ENCODE data around the gene BRF1. TPM values are rescaled to one million over a fixed set of nuclear protein-coding genes. Genes with fewer than 3 reads are reported as not detected.
"Not testable (repeated sequence)": the region's sequence is repeated elsewhere in the genome, so short reads cannot be mapped to it uniquely, and the experiment has no call there.

BRF1 gene
- total RNA-seq, 1 experiment from 2014 or later = 41.8 TPM

- no peaks in the 10 kb centered on the region for H3K9me3 ChIP-seq (ENCODE audit: low read depth, low read length, poor library complexity, severe bottlenecking)
- TF ChIP-seq CTCF (conservative IDR thresholded peaks at IDR 0.05; ENCODE audit: low read depth, low read length) (no peak), EZH2 (IDR thresholded peaks at IDR 0.05; ENCODE audit: borderline replicate concordance, low read depth, low read length, poor library complexity, severe bottlenecking) (no peak)
- CTCF ChIA-PET = no interaction called here
- BruUV-seq (replicated peaks) = no TSS peak
- H3K4me1 ChIP-seq (ENCODE audit: insufficient read depth, low read length, poor library complexity, severe bottlenecking) = no peaks in the 10 kb centered on the region
- no peaks in the 10 kb centered on the region for H3K36me3 ChIP-seq (ENCODE audit: insufficient read depth, low read length, poor library complexity, severe bottlenecking)
- H3K4me3 ChIP-seq (ENCODE audit: low read depth, low read length, poor library complexity, severe bottlenecking) = no peak overlapping the region
- POLR2A ChIA-PET (ENCODE audit: low non-redundant PET) = interaction anchor here (0.6 kb wide), 1 partner anchor 25 kb away, joined by 6 read pairs; no protein-coding TSS in a partner anchor
- no peak overlapping the region for H3K27ac ChIP-seq (ENCODE audit: low read depth, low read length, poor library complexity, severe bottlenecking)
- no peaks in the 10 kb centered on the region for H3K27me3 ChIP-seq (replicated peaks; ENCODE audit: insufficient read depth, low read depth, low read length, poor library complexity)
- intact Hi-C loops (cut with micrococcal nuclease; ENCODE audit: unreplicated experiment) = no loop called here
- DNase-seq (ENCODE audit: low spot score) = no peak
Measured at GRCh38 chr14:105336477-105337287, 35.9 kb upstream of the BRF1 start.

GRCh38 chr14:105335735-105336476 is 35.1 kb upstream of the BRF1 start:
- Histone ChIP-seq H3K27ac (ENCODE audit: low read depth, low read length, poor library complexity, severe bottlenecking) (no peak overlapping the region), H3K4me3 (ENCODE audit: low read depth, low read length, poor library complexity, severe bottlenecking) (no peak overlapping the region), H3K27me3 (replicated peaks; ENCODE audit: insufficient read depth, low read depth, low read length, poor library complexity) (no peaks in the 10 kb centered on the region), H3K4me1 (ENCODE audit: insufficient read depth, low read length, poor library complexity, severe bottlenecking) (no peaks in the 10 kb centered on the region), H3K9me3 (ENCODE audit: low read depth, low read length, poor library complexity, severe bottlenecking) (peaks cover 6% of the 10 kb centered on the region), H3K36me3 (ENCODE audit: insufficient read depth, low read length, poor library complexity, severe bottlenecking) (no peaks in the 10 kb centered on the region)
- no TSS peak for BruUV-seq (replicated peaks)
- ChIA-PET CTCF (no interaction called here), POLR2A (ENCODE audit: low non-redundant PET) (no interaction called here)
- intact Hi-C loops (cut with micrococcal nuclease; ENCODE audit: unreplicated experiment) = no loop called here
- no peak for DNase-seq (ENCODE audit: low spot score)
- TF ChIP-seq EZH2 (IDR thresholded peaks at IDR 0.05; ENCODE audit: borderline replicate concordance, low read depth, low read length, poor library complexity, severe bottlenecking) (no peak), CTCF (conservative IDR thresholded peaks at IDR 0.05; ENCODE audit: low read depth, low read length) (no peak)

DNA sequence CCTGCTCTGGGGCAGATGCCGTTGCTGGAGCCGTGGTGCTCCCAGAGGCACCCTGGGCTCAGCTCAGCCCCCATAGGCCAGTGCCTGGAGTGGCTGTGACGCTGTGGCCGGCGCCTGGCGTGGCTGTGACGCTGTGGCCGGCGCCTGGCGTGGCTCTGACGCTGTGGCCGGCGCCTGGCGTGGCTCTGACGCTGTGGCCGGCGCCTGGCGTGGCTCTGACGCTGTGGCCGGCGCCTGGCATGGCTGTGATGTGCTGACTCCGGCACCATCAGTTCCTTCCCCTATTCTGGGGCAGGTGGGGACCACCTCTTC is 34.4 kb upstream of the BRF1 start:
- DNase-seq (ENCODE audit: low spot score); CTCF ChIA-PET; intact Hi-C loops (cut with micrococcal nuclease; ENCODE audit: unreplicated experiment); H3K27ac ChIP-seq (ENCODE audit: low read depth, low read length, poor library complexity, severe bottlenecking); H3K27me3 ChIP-seq (replicated peaks; ENCODE audit: insufficient read depth, low read depth, low read length, poor library complexity); H3K9me3 ChIP-seq (ENCODE audit: low read depth, low read length, poor library complexity, severe bottlenecking); POLR2A ChIA-PET (ENCODE audit: low non-redundant PET); H3K36me3 ChIP-seq (ENCODE audit: insufficient read depth, low read length, poor library complexity, severe bottlenecking); BruUV-seq (replicated peaks); H3K4me1 ChIP-seq (ENCODE audit: insufficient read depth, low read length, poor library complexity, severe bottlenecking); H3K4me3 ChIP-seq (ENCODE audit: low read depth, low read length, poor library complexity, severe bottlenecking): not testable (repeated sequence)

All from A673 (cell line).